NCI-H146 (cell line): ENCODE results near the gene TRAF7.
"Not testable (repeated sequence)": the region's sequence is repeated elsewhere in the genome, so short reads cannot be mapped to it uniquely, and the experiment has no call there.

Experiments used
- DNase-seq: peaks from one replicate; lab custom pipeline; 2025; lab: John Stamatoyannopoulos, UW

TRAF7 gene

GRCh38 chr16:2122429-2122828, 33.2 kb upstream of the TRAF7 start:
- no peak for DNase-seq

- not testable (repeated sequence) for DNase-seq
These were observed 32.5 kb upstream of the TRAF7 start for GRCh38 chr16:2122934-2123683.

- not testable (repeated sequence) for DNase-seq
These were observed 31.7 kb upstream of the TRAF7 start for GRCh38 chr16:2123706-2124376.

GRCh38 chr16:2124377-2124693, 31.2 kb upstream of the TRAF7 start:
- DNase-seq: not testable (repeated sequence)

- DNase-seq: not testable (repeated sequence)
These were observed 30.7 kb upstream of the TRAF7 start for GRCh38 chr16:2124694-2125444.

GRCh38 chr16:2125609-2126008, 30.0 kb upstream of the TRAF7 start:
- not testable (repeated sequence) for DNase-seq

GRCh38 chr16:2126161-2126743, 29.3 kb upstream of the TRAF7 start:
- not testable (repeated sequence) for DNase-seq

GRCh38 chr16:2126928-2127556, 28.5 kb upstream of the TRAF7 start:
- not testable (repeated sequence) for DNase-seq

GRCh38 chr16:2127630-2128280, 27.8 kb upstream of the TRAF7 start:
- DNase-seq: peak; percentile 73

- DNase-seq: not testable (repeated sequence)
These were observed 26.3 kb upstream of the TRAF7 start for GRCh38 chr16:2129251-2129650.

- DNase-seq: not testable (repeated sequence)
These were observed 25.6 kb upstream of the TRAF7 start for GRCh38 chr16:2129890-2130447.

- DNase-seq: not testable (repeated sequence)
These were observed 21.8 kb upstream of the TRAF7 start for GRCh38 chr16:2133797-2134196.

- not testable (repeated sequence) for DNase-seq
These were observed 20.5 kb upstream of the TRAF7 start for GRCh38 chr16:2135071-2135470.

- peak; percentile 92 for DNase-seq
These were observed 19.7 kb upstream of the TRAF7 start, which contains the start of gene PKD1 for GRCh38 chr16:2135770-2136490. Gene PKD1, minus strand, starts transcription at chr16:2135898. Its CDS starts 209 bp downstream, at chr16:2135689.

GRCh38 chr16:2142942-2143877, 12.4 kb upstream of the TRAF7 start:
- DNase-seq: peak; percentile 33

- DNase-seq: no peak
These were observed 11.6 kb upstream of the TRAF7 start for GRCh38 chr16:2143878-2144485.

GRCh38 chr16:2145843-2146242, 9.7 kb upstream of the TRAF7 start:
- no peak for DNase-seq

- no peak for DNase-seq
These were observed 8.2 kb upstream of the TRAF7 start for GRCh38 chr16:2147378-2147777.
